Sigmoid colon (tissue), 4 donors: ENCODE results near the gene C16orf96.

Experiments
- POLR2AphosphoS5 ChIP-seq, 4 donors: sonication (generic); formaldehyde crosslinking; IDR thresholded peaks; one replicate each; pipeline ENCODE4 v1.6.1; 2017; ENCODE audit warnings: antibody characterized with exemption in 4 of 4
- TF ChIP-seq, protein P1 (sequence below), 4 experiments: fragments of 450-650 bp in 3 of 4; fragments of 200-600 bp in 1 of 4; IDR thresholded peaks; one replicate each; pipeline ENCODE4 v1.5.1; 2016 to 2019; ENCODE audit warnings: antibody characterized with exemption in 4 of 4, mild to moderate bottlenecking in 3 of 4, moderate library complexity in 2 of 4

DNA sequence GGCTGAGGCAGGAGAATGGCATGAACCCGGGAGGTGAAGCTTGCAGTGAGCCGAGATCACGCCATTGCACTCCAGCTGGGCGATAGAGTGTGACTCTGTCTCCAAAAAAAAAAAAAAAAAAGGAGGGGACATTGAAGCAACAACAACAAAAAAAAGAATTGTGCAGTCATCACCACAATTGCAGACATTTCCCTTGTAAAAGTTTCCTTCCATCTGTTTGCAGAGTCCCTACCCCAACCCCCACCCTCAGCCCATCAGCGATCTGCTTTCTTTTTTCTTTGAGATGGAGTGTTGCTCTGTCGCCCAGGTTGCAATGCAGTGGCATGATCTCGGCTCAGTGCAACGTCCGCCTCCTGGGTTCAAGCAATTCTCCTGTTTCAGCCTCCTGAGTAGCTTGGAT is 72.1 kb downstream of the C16orf96 start:
- TF ChIP-seq, protein P1, sequence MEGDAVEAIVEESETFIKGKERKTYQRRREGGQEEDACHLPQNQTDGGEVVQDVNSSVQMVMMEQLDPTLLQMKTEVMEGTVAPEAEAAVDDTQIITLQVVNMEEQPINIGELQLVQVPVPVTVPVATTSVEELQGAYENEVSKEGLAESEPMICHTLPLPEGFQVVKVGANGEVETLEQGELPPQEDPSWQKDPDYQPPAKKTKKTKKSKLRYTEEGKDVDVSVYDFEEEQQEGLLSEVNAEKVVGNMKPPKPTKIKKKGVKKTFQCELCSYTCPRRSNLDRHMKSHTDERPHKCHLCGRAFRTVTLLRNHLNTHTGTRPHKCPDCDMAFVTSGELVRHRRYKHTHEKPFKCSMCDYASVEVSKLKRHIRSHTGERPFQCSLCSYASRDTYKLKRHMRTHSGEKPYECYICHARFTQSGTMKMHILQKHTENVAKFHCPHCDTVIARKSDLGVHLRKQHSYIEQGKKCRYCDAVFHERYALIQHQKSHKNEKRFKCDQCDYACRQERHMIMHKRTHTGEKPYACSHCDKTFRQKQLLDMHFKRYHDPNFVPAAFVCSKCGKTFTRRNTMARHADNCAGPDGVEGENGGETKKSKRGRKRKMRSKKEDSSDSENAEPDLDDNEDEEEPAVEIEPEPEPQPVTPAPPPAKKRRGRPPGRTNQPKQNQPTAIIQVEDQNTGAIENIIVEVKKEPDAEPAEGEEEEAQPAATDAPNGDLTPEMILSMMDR (IDR thresholded peaks at IDR 0.05) = no peak
- TF ChIP-seq POLR2AphosphoS5 (IDR thresholded peaks at IDR 0.05) = no peak
